ENCODE measurements around the gene ADAMTSL2.

DNA sequence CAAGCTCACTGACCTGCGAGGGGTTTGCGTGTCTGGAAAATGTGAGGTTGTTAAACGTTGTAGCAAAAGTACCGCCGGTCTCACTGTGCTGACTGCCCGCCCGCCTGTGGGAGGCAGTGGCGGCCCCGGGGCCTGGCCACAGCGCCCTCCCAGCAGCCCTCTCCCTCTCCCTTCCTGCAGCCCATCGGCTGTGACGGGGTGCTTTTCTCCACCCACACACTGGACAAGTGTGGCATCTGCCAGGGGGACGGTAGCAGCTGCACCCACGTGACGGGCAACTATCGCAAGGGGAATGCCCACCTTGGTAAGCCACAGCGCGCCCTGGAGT lies 6.2 kb downstream of the ADAMTSL2 start:
- TF ChIP-seq EZH2 (IDR thresholded peaks at IDR 0.05) (no peak), POLR2AphosphoS5 (IDR thresholded peaks at IDR 0.05; ENCODE audit: borderline replicate concordance, low read depth, low read length) (no peak), FOXP2 (optimal IDR thresholded peaks at IDR 0.05; ENCODE audit: control extremely low read depth, extremely low read length, insufficient read depth) (no peak)
